GM18502 (cell line): ENCODE results near the gene THSD4.
"Not testable (repeated sequence)": the region's sequence is repeated elsewhere in the genome, so short reads cannot be mapped to it uniquely, and the experiment has no call there.

Experiments
- ATAC-seq: cut with Tn5 transposase; IDR thresholded peaks from one replicate; pipeline ENCODE4 v1.9.1; 2021; ENCODE audit warnings: mild to moderate bottlenecking; ENCODE audit not compliant: unreplicated experiment, poor library complexity

THSD4 gene

GRCh38 chr15:71654042-71654719, 538.9 kb downstream of the THSD4 start:
- ATAC-seq = no peak

GRCh38 chr15:71654720-71655174, 539.5 kb downstream of the THSD4 start:
- ATAC-seq = no peak

- no peak for ATAC-seq
Measured at GRCh38 chr15:71656425-71656824, 541.2 kb downstream of the THSD4 start.

GRCh38 chr15:71657141-71657540, 541.9 kb downstream of the THSD4 start:
- ATAC-seq = no peak

GRCh38 chr15:71658036-71658435, 542.8 kb downstream of the THSD4 start:
- ATAC-seq = no peak

GRCh38 chr15:71658827-71659729, 543.8 kb downstream of the THSD4 start:
- ATAC-seq = no peak

- no peak for ATAC-seq
Measured at GRCh38 chr15:71659730-71660067, 544.4 kb downstream of the THSD4 start.

GRCh38 chr15:71660501-71660900, 545.2 kb downstream of the THSD4 start:
- ATAC-seq = no peak

- ATAC-seq = no peak
Measured at GRCh38 chr15:71662306-71662705, 547.0 kb downstream of the THSD4 start.

GRCh38 chr15:71664622-71665021, 549.4 kb downstream of the THSD4 start:
- ATAC-seq = no peak

- no peak for ATAC-seq
Measured at GRCh38 chr15:71666763-71667620, 551.7 kb downstream of the THSD4 start.

GRCh38 chr15:71669688-71670087, 554.4 kb downstream of the THSD4 start:
- ATAC-seq = no peak

- not testable (repeated sequence) for ATAC-seq
Measured at GRCh38 chr15:71670222-71670621, 555.0 kb downstream of the THSD4 start.

- ATAC-seq = no peak
Measured at GRCh38 chr15:71674354-71674753, 559.1 kb downstream of the THSD4 start.

GRCh38 chr15:71677352-71677751, 562.1 kb downstream of the THSD4 start:
- ATAC-seq = no peak

GRCh38 chr15:71677766-71678165, 562.5 kb downstream of the THSD4 start:
- no peak for ATAC-seq

- ATAC-seq = no peak
Measured at GRCh38 chr15:71678191-71678590, 562.9 kb downstream of the THSD4 start.

- no peak for ATAC-seq
Measured at GRCh38 chr15:71678605-71679004, 563.3 kb downstream of the THSD4 start.

GRCh38 chr15:71679223-71679792, 564.0 kb downstream of the THSD4 start:
- ATAC-seq = no peak

- ATAC-seq = no peak
Measured at GRCh38 chr15:71679793-71680353, 564.6 kb downstream of the THSD4 start.
